Activated CD8-positive, alpha-beta memory T cell treated with anti-CD3 and anti-CD28 coated beads, Interleukin-2, amount 10 ng/mL, durations not matched to agents 7 days and 5 days (primary cell): ENCODE results near the gene CUX1. TPM values are rescaled to one million over a fixed set of nuclear protein-coding genes. Genes with fewer than 3 reads are reported as not detected.

Source experiments
- ATAC-seq: fragments of 150-1000 bp; cut with Tn5 transposase; one replicate; pipeline ENCODE4 v1.10.0; 2021; ENCODE audit warnings: moderate library complexity
- CTCF ChIA-PET: fragments of 350-600 bp; sonication (Branson Sonifier 250); formaldehyde crosslinking; loops from one replicate; lab custom pipeline; 2021; ENCODE audit warnings: antibody characterized with exemption; lab: Charles Lee
- DNase-seq: peaks from one replicate; pipeline ENCODE4 v3.0.0-alpha.2; 2020
- H3K27ac Mint-ChIP-seq: one replicate; pipeline ENCODE4 v1.8.0; 2021; ENCODE audit warnings: mild to moderate bottlenecking, mixed read lengths
- H3K27me3 Mint-ChIP-seq: one replicate; pipeline ENCODE4 v1.8.0; 2021; ENCODE audit warnings: mixed read lengths
- H3K36me3 Mint-ChIP-seq: one replicate; pipeline ENCODE4 v1.8.0; 2021; ENCODE audit warnings: mild to moderate bottlenecking, mixed read lengths
- H3K4me1 Mint-ChIP-seq: one replicate; pipeline ENCODE4 v1.8.0; 2021; ENCODE audit warnings: mixed read lengths
- H3K4me3 Mint-ChIP-seq: one replicate; pipeline ENCODE4 v1.8.0; 2021; ENCODE audit warnings: mild to moderate bottlenecking, moderate library complexity, mixed read lengths
- H3K9me3 Mint-ChIP-seq: one replicate; pipeline ENCODE4 v1.8.0; 2022; ENCODE audit warnings: low read depth, mixed read lengths
- total RNA-seq, 2 experiments: library from RNA; stranded (reverse); gene quantifications; one replicate each; pipeline ENCODE4 v1.2.3, GENCODE V29; 2021

The CUX1 gene
- total RNA-seq, 2 experiments from 2014 or later = 24.0 to 28.7 TPM

DNA sequence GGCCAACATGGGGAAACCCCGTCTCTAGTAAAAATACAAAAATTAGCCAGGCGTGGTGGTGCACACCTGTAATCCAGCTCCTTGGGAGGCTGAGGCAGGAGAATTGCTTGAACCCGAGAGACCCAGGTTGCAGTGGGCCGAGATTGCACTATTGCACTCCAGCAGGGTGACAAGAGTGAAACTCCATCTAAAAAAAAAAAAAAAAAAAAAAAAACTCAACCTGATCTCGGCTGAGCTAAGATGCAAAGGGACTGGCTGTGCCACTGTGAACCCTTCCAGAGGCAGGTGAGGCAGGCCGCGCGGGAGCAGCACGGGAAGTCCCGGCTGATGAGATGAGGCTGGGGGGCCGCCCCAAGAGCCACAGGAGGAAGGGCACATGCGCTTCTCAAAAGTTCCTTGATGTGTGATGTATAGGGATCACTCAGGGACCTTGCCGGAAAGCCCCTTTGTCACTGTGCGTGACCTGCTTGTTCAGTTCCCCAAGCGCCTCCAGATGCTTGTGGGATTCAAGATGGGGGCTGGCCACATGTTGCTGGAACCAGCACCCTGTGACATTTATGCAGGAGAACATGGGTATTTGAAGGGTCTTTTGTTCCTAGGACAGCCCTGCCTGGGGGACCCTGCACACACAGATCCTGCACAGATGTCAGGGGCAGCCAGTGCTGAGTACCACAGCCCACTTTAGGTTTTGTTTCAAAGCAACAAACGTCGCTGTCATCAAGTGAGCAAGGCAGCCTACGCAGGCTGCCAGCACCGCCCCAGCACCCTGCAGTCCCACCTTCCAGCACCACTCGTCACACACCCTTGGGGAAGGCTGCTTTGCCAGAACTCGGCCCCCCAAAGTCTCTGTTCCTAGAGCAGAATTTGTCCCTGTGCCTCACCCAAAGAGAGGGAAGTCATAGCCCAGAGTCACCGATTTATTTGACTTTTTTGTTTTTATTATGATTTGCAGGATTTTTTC lies 394.4 kb downstream of the CUX1 start:
- CTCF ChIA-PET = no interaction called here
- Mint-ChIP-seq H3K4me1 (no peaks in the 10 kb centered on the region), H3K36me3 (no peaks in the 10 kb centered on the region)

GRCh38 chr7:102214477-102215072 lies 397.1 kb downstream of the CUX1 start:
- Mint-ChIP-seq H3K4me3 (no peak overlapping the region), H3K36me3 (no peaks in the 10 kb centered on the region), H3K27ac (no peak overlapping the region), H3K27me3 (no peaks in the 10 kb centered on the region), H3K9me3 (no peaks in the 10 kb centered on the region), H3K4me1 (no peaks in the 10 kb centered on the region)
- CTCF ChIA-PET = no interaction called here
- DNase-seq (no peak), ATAC-seq (no peak)

More for the DNA sequence above, 394.4 kb downstream of the CUX1 start:
- Mint-ChIP-seq H3K27me3 (no peaks in the 10 kb centered on the region), H3K4me3 (no peak overlapping the region), H3K9me3 (no peaks in the 10 kb centered on the region), H3K27ac (no peak overlapping the region)
- DNase-seq (no peak), ATAC-seq (no peak)

DNA sequence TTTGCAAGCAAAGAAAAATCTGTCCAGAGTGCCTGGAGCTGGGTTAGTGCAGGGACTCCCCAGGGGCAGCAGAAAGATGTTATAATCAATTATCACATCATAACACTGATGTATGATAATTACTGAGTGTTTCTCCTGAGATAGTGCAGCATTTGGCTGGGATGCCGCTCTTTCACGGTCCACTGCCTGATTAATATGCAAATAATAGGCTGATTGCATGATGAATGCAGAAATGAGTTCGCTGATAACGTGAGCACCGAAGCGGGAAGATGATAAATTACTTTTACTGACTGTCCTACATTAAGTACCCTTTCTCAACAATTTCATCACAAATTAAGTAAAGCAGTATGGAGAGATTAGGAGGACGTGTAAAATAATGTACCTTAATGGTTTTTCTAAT lies 397.8 kb downstream of the CUX1 start:
- ATAC-seq (no peak), DNase-seq (no peak)
- Mint-ChIP-seq H3K9me3 (no peaks in the 10 kb centered on the region), H3K4me3 (no peak overlapping the region), H3K27me3 (no peaks in the 10 kb centered on the region), H3K27ac (no peak overlapping the region), H3K4me1 (no peaks in the 10 kb centered on the region), H3K36me3 (no peaks in the 10 kb centered on the region)
- CTCF ChIA-PET = no interaction called here

DNA sequence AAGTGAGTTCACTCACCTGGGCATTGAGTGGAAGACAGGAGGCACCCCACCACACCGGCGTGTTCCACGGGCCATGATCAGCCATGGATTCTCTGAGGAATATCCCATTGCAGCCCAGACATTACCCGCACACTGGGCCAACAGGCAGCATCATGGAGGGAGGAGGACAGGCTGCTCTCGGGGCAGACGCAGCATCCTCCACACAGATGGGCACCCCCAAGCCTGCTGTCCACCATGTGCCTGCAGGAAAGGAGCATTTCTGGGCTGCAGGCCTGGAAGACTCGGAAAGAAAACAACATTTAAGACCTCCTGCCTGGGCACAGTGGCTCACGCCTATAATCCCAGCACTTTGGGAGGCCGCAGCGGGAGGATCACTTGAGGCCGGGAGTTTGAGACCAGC lies 398.3 kb downstream of the CUX1 start:
- no peak overlapping the region for H3K4me3 Mint-ChIP-seq
- H3K4me1 Mint-ChIP-seq = no peaks in the 10 kb centered on the region
- no peaks in the 10 kb centered on the region for H3K36me3 Mint-ChIP-seq
- no peaks in the 10 kb centered on the region for H3K9me3 Mint-ChIP-seq
- no peaks in the 10 kb centered on the region for H3K27me3 Mint-ChIP-seq
- ATAC-seq (no peak), DNase-seq (no peak)
- CTCF ChIA-PET = no interaction called here
- no peak overlapping the region for H3K27ac Mint-ChIP-seq

DNA sequence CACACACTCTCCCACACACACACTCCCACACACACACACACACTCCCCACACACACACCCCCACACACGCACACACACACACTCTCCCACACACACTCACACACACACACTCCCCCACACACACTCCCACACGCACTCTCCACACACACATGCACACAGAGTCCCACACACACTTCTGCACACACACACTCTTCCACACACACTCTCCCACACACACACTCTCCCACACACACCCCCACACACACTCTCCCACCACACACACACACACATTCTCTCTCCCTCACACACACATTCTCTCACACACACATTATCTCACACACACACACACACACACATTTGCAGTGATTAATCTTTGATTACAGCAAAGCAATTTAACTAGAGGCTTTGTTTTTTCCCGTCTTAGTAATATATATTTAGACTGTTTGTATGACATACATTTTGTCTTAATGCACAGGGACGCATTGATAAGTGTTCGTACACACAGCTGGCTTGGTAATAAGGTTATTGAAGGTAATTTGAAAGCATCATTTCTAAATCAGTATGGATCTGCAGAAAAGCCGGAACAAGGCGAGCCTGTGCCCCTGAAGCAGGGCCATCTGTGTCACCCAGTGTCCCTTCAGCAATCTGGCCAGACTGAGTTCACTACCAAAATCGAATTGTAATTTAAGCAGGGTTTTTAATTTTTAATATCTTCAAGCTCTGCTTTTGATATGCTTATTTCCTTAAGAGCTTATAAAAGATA lies 399.3 kb downstream of the CUX1 start:
- no peaks in the 10 kb centered on the region for H3K36me3 Mint-ChIP-seq
- no peak overlapping the region for H3K27ac Mint-ChIP-seq
- H3K4me3 Mint-ChIP-seq = no peak overlapping the region
- ATAC-seq = no peak
- H3K4me1 Mint-ChIP-seq = no peaks in the 10 kb centered on the region
- no peaks in the 10 kb centered on the region for H3K9me3 Mint-ChIP-seq
- CTCF ChIA-PET = no interaction called here
- H3K27me3 Mint-ChIP-seq = no peaks in the 10 kb centered on the region
- no peak for DNase-seq

- H3K4me3 Mint-ChIP-seq = no peak overlapping the region
- H3K9me3 Mint-ChIP-seq = no peaks in the 10 kb centered on the region
- no peak for ATAC-seq
- no peak for DNase-seq
- no peaks in the 10 kb centered on the region for H3K27me3 Mint-ChIP-seq
- H3K4me1 Mint-ChIP-seq = peaks cover 4% of the 10 kb centered on the region
- no peaks in the 10 kb centered on the region for H3K36me3 Mint-ChIP-seq
- CTCF ChIA-PET = no interaction called here
- H3K27ac Mint-ChIP-seq = no peak overlapping the region
Measured at GRCh38 chr7:102220229-102220850, 402.9 kb downstream of the CUX1 start.

DNA sequence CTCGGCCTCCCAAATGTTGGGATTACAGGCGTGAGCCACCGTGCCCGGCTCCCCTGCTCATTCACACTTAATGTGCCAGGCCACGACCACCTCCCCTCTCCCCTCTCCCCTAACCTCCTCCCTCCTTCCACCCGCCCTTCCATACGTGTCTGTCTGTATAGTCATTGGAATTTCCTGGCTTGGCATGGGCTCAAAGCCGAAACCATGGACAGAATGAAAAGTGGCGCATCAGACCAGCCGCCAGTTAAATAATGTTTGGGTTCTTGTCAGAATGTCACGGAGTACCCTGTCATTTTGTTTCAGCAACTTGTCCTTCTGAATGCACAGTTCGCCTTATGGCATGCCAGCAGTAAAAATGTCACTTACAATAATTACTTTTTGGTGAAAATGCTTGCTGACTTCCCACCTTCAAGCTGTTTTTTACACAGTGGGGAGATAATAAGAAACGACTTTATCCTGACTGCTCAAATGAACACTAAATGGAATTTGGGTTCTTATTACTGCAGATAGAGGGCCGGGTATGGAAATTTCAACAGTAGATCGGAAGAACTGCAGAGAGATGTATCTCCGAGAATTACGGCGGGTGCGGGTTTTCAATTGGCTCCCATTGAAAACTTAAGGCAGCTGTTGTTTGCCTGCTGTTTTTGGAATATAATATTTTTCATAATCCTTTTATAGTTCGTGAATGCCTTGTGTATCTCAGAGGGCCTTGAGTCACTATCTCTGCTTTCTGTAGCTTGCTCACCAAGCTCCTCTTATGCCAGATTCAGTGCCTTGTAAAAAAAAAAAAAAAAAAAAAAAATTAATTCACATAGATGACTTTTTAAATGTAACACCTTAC lies 403.8 kb downstream of the CUX1 start:
- no peaks in the 10 kb centered on the region for H3K27me3 Mint-ChIP-seq
- no peak for ATAC-seq
- no peaks in the 10 kb centered on the region for H3K9me3 Mint-ChIP-seq
- H3K27ac Mint-ChIP-seq = no peak overlapping the region
- no peak overlapping the region for H3K4me3 Mint-ChIP-seq
- H3K36me3 Mint-ChIP-seq = no peaks in the 10 kb centered on the region
- DNase-seq = no peak
- CTCF ChIA-PET = interaction anchor here (0.7 kb wide), 1 partner anchor 212 kb away, joined by 3 read pairs; the partner anchor contains the start of gene ORAI2
- peaks cover 4% of the 10 kb centered on the region for H3K4me1 Mint-ChIP-seq

DNA sequence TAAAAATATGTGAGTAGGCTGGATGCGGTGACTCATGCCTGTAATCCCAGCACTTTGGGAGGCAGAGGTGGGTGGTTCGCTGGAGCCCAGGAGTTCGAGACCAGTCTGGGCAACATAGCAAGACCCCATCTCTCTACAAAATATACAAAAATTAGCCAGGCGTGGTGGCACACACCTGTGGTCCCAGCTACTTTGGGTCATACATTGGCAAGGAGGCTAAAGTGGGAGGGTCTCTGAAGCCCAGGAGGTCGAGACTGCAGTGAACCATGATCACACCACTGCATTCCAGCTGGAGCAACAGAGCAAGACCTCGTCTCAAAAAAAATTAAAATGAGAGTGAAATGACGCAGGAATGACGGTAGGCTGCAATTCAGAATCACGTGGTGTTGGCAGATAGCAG lies 404.5 kb downstream of the CUX1 start:
- H3K36me3 Mint-ChIP-seq = no peaks in the 10 kb centered on the region
- CTCF ChIA-PET = interaction anchor here (1.2 kb wide), 1 partner anchor 51 kb away, joined by 3 read pairs; no protein-coding TSS in a partner anchor

DNA sequence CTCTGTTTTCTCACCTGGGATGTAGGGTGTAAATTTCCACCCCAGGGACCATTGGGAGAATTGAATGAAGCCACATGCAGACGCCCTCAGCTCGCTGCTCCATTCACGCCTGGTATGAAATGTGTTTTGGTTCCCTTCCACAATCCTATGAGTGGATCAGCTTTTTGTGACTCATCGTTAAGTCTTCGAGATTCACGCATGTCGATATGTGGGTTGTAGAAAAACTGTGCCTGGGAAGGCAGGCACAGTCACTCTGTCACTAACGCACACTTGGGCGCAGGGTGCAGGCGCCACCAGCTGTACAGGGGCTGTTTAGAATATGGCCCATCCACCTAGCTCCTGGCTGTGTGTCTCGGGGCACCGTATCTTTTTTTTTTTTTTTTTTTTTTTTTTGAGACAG lies 405.0 kb downstream of the CUX1 start:
- Mint-ChIP-seq H3K4me3 (no peak overlapping the region), H3K9me3 (no peaks in the 10 kb centered on the region), H3K4me1 (peaks cover 4% of the 10 kb centered on the region), H3K36me3 (no peaks in the 10 kb centered on the region), H3K27me3 (no peaks in the 10 kb centered on the region), H3K27ac (no peak overlapping the region)
- ATAC-seq (no peak), DNase-seq (no peak)
- CTCF ChIA-PET = interaction anchor here (1.2 kb wide), 1 partner anchor 50 kb away, joined by 3 read pairs; no protein-coding TSS in a partner anchor

More for the DNA sequence above, 404.5 kb downstream of the CUX1 start:
- DNase-seq (no peak), ATAC-seq (no peak)
- Mint-ChIP-seq H3K9me3 (no peaks in the 10 kb centered on the region), H3K4me3 (no peak overlapping the region), H3K27ac (no peak overlapping the region), H3K27me3 (no peaks in the 10 kb centered on the region), H3K4me1 (peaks cover 4% of the 10 kb centered on the region)

DNA sequence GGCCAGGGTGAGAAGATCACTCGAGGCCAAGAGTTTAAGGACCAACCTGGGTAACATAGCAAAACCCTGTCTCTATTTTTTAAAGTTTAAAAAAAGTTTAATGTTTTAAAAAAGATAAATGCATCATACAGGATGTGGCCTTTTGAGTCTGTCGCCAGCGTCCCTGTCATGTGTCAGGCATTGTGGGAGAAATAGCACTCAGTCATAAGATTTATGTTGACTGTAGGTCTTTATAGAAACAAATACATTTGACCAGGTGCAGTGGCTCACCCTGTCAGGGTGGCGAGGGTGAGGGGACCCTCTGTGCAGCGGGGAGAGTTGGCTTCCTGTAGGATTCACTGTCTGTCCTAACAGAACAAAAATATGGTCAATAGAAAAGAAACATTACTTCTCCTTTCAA lies 405.8 kb downstream of the CUX1 start:
- no peak for DNase-seq
- H3K4me3 Mint-ChIP-seq = no peak overlapping the region
- no peaks in the 10 kb centered on the region for H3K27me3 Mint-ChIP-seq
- CTCF ChIA-PET = interaction anchor here (1.2 kb wide), 1 partner anchor 50 kb away, joined by 3 read pairs; no protein-coding TSS in a partner anchor
- H3K36me3 Mint-ChIP-seq = no peaks in the 10 kb centered on the region
- no peaks in the 10 kb centered on the region for H3K9me3 Mint-ChIP-seq
- H3K27ac Mint-ChIP-seq = no peak overlapping the region
- no peak for ATAC-seq
- peaks cover 4% of the 10 kb centered on the region for H3K4me1 Mint-ChIP-seq

- Mint-ChIP-seq H3K9me3 (no peaks in the 10 kb centered on the region), H3K4me1 (peaks cover 4% of the 10 kb centered on the region), H3K4me3 (no peak overlapping the region), H3K27me3 (no peaks in the 10 kb centered on the region), H3K27ac (no peak overlapping the region), H3K36me3 (no peaks in the 10 kb centered on the region)
- CTCF ChIA-PET = no interaction called here
- DNase-seq = no peak
- no peak for ATAC-seq
Measured at GRCh38 chr7:102225025-102225424, 407.6 kb downstream of the CUX1 start.

DNA sequence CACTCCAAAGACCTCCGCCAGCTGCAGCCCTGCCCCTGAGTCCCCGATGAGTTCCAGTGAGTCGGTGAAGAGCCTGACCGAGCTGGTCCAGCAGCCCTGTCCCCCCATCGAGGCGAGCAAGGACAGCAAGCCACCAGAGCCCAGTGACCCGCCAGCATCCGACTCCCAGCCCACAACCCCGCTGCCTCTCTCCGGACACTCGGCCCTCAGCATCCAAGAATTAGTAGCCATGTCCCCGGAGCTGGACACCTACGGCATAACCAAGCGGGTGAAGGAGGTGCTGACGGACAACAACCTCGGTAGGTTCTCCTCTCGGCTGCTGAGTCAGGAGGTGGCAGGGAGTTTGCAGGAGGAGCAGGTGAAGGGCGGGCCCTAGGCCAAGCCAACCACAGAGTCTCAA lies 409.9 kb downstream of the CUX1 start:
- no peaks in the 10 kb centered on the region for H3K9me3 Mint-ChIP-seq
- ATAC-seq = no peak
- no peak overlapping the region for H3K27ac Mint-ChIP-seq
- peaks cover 4% of the 10 kb centered on the region for H3K4me1 Mint-ChIP-seq
- DNase-seq = no peak
- CTCF ChIA-PET = no interaction called here
- H3K36me3 Mint-ChIP-seq = no peaks in the 10 kb centered on the region
- no peak overlapping the region for H3K4me3 Mint-ChIP-seq
- no peaks in the 10 kb centered on the region for H3K27me3 Mint-ChIP-seq
